Fibroblast of lung (primary cell): ENCODE measurements around the gene MOBP. TPM values are rescaled to one million over a fixed set of nuclear protein-coding genes. Genes with fewer than 3 reads are reported as not detected.

Experiments used
- DNase-seq, 2 donors: peaks; one replicate each; pipeline versions ENCODE4 v3.0.0 to v3.0.0-alpha.2; 2010; ENCODE audit warnings: low read depth in 2 of 2
- H2AFZ ChIP-seq: 2 replicates; pipeline ENCODE4 v1.5.1; 2012; ENCODE audit warnings: low read length, control low read depth, inconsistent platforms
- H3K27ac ChIP-seq: 2 replicates; pipeline ENCODE4 v1.5.1; 2011; ENCODE audit warnings: low read length, control low read depth; ENCODE audit not compliant: insufficient read depth
- H3K27me3 ChIP-seq: 2 replicates; pipeline ENCODE4 v1.5.1; 2011; ENCODE audit warnings: mild to moderate bottlenecking, low read length; ENCODE audit not compliant: control insufficient read depth, insufficient read depth
- H3K36me3 ChIP-seq: 2 replicates; pipeline ENCODE4 v1.5.1; 2011; ENCODE audit warnings: low read length; ENCODE audit not compliant: control insufficient read depth, insufficient read depth
- H3K4me1 ChIP-seq: 2 replicates; pipeline ENCODE4 v1.5.1; 2011; ENCODE audit warnings: low read length; ENCODE audit not compliant: control insufficient read depth, insufficient read depth; ENCODE audit errors: extremely low read depth
- H3K4me2 ChIP-seq: 2 replicates; pipeline ENCODE4 v1.5.1; 2011; ENCODE audit warnings: low read length, control low read depth; ENCODE audit not compliant: insufficient read depth; ENCODE audit errors: extremely low read depth
- H3K4me3 ChIP-seq, 4 experiments: fragments of 200-600 bp in 1 of 4; sonication (generic) in 1 of 4; replicated peaks in 1 of 4; 2 replicates each; pipeline ENCODE4 v1.5.1; 2011 to 2016; ENCODE audit warnings: low read length in 4 of 4, low read depth in 3 of 4, mild to moderate bottlenecking in 3 of 4, control low read depth in 2 of 4, inconsistent platforms in 1 of 4, mixed read lengths in 1 of 4; ENCODE audit not compliant: insufficient read depth in 1 of 4; ENCODE audit errors: control extremely low read depth in 1 of 4
- H3K79me2 ChIP-seq: 2 replicates; pipeline ENCODE4 v1.5.1; 2012; ENCODE audit warnings: mild to moderate bottlenecking, low read length, inconsistent platforms; ENCODE audit not compliant: control insufficient read depth, insufficient read depth
- H3K9ac ChIP-seq: 2 replicates; pipeline ENCODE4 v1.5.1; 2011; ENCODE audit warnings: mild to moderate bottlenecking, low read length, control low read depth; ENCODE audit not compliant: insufficient read depth
- H3K9me3 ChIP-seq: 2 replicates; pipeline ENCODE4 v1.5.1; 2012; ENCODE audit warnings: low read depth, low read length; ENCODE audit not compliant: control insufficient read depth, insufficient read depth
- H4K20me1 ChIP-seq: 2 replicates; pipeline ENCODE4 v1.5.1; 2011; ENCODE audit warnings: low read length; ENCODE audit not compliant: control insufficient read depth, insufficient read depth; ENCODE audit errors: extremely low read depth
- EZH2 ChIP-seq: IDR thresholded peaks from 2 replicates; pipeline ENCODE4 v1.5.1; 2012; ENCODE audit warnings: low read length, control low read depth, mild to moderate bottlenecking; ENCODE audit errors: missing control alignments
- polyA plus RNA-seq, 2 donors: library from polyadenylated mRNA; depleted of rRNA in 1 of 2; stranded (reverse) in 1 of 2; unstranded in 1 of 2; fragments of >200 nt; gene quantifications; 2 replicates each; pipeline ENCODE4 v1.2.1, GENCODE V29; 2011 to 2012; ENCODE audit warnings: missing spikeins in 1 of 2
- total RNA-seq: library from RNA; depleted of rRNA; stranded (reverse); fragments of >200 nt; gene quantifications from 2 replicates; pipeline ENCODE4 v1.2.1, GENCODE V29; 2014
- TF ChIP-seq, protein P1 (sequence below), 2 donors: IDR thresholded peaks in 1 of 2; conservative IDR thresholded peaks in 1 of 2; 1 replicate in 1 of 2; 2 replicates in 1 of 2; pipeline ENCODE4 v1.5.1; 2011 to 2012; ENCODE audit warnings: low read length in 2 of 2, control low read depth in 1 of 2, inconsistent platforms in 1 of 2, low read depth in 1 of 2, mild to moderate bottlenecking in 1 of 2

Gene MOBP
- total and polyA plus RNA-seq, 2 donors (not counting 1 experiment from before 2014, with no cell fraction given) = not detected

DNA sequence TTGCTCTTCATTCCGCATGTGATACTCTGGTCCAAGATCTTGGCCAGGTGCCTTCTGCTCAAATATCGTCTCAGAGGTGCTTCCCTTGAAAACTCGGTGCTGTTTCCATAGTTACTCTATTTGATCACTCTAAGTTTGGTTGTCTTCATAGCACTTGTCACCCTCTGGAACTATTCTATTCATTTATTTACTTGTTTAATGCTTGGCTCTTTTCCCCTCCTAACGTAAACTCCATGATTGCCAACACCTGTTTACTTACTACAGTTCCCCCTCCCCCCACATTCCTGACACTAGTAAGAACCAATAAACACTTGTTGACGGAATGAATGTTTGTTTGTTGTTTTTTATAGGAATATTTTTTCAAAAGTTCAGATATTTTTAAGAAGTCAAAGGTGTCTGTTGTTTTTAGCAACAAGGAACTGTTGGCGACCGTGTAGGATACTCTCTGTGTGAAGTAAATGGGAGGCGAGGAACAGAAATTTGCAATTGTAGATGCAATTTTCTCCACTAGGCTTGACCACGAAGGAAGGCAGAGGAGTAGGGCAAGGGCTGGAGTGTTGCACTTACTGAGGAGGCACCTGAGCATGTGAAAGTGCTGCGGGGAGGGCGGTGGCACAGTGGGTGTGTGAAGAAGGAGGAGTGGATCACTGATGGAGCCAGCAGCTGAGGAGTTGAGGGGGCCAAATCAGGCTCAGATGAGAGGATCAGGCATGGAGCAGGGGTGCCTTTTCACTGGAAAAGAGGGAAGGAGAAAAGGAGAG lies 48.4 kb downstream of the MOBP start:
- Histone ChIP-seq H3K4me2 (no peak overlapping the region), H3K9ac (no peak overlapping the region), H3K9me3 (no peaks in the 10 kb centered on the region), H3K4me1 (no peaks in the 10 kb centered on the region), H3K27me3 (no peaks in the 10 kb centered on the region), H4K20me1 (no peaks in the 10 kb centered on the region), H3K27ac (no peak overlapping the region), H2AFZ (no peak overlapping the region), H3K79me2 (no peaks in the 10 kb centered on the region), H3K4me3 (no peak overlapping the region), H3K36me3 (no peaks in the 10 kb centered on the region)
- TF ChIP-seq, protein P1, sequence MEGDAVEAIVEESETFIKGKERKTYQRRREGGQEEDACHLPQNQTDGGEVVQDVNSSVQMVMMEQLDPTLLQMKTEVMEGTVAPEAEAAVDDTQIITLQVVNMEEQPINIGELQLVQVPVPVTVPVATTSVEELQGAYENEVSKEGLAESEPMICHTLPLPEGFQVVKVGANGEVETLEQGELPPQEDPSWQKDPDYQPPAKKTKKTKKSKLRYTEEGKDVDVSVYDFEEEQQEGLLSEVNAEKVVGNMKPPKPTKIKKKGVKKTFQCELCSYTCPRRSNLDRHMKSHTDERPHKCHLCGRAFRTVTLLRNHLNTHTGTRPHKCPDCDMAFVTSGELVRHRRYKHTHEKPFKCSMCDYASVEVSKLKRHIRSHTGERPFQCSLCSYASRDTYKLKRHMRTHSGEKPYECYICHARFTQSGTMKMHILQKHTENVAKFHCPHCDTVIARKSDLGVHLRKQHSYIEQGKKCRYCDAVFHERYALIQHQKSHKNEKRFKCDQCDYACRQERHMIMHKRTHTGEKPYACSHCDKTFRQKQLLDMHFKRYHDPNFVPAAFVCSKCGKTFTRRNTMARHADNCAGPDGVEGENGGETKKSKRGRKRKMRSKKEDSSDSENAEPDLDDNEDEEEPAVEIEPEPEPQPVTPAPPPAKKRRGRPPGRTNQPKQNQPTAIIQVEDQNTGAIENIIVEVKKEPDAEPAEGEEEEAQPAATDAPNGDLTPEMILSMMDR (conservative IDR thresholded peaks at IDR 0.05 in 1 of 2, IDR thresholded peaks at IDR 0.05 in 1 of 2; ENCODE audit: low read depth in 1 of 2, low read length in 2 of 2) = no peak
- TF ChIP-seq EZH2 = no peak
- DNase-seq = no peak

DNA sequence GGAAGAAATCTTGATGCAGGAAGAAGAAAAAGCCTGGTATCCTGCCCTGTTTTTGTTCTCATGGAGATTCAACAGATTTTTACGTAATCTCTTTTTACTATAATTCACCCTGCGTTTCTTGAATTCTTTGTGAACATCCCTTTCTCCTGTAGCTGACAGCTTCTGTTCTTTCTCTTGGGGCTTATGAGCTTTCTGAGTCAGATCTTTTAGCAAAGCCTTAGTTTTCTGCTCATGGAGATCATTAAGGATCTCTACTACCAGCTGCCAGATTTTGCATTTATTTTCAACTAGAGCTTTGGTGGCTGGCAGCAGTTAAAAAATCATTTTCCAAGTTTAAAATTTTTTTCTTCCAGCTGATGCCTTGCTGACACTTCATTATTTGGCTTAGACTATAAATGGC lies 51.6 kb downstream of the MOBP start:
- Histone ChIP-seq H3K27ac (no peak overlapping the region), H3K9me3 (no peaks in the 10 kb centered on the region), H3K79me2 (no peaks in the 10 kb centered on the region), H2AFZ (no peak overlapping the region), H3K4me3 (no peak overlapping the region), H3K9ac (no peak overlapping the region), H3K4me1 (no peaks in the 10 kb centered on the region), H3K4me2 (no peak overlapping the region), H3K27me3 (no peaks in the 10 kb centered on the region), H4K20me1 (no peaks in the 10 kb centered on the region), H3K36me3 (no peaks in the 10 kb centered on the region)
- DNase-seq = no peak
- TF ChIP-seq, protein P1 (conservative IDR thresholded peaks at IDR 0.05 in 1 of 2, IDR thresholded peaks at IDR 0.05 in 1 of 2; ENCODE audit: low read depth in 1 of 2, low read length in 2 of 2) = no peak
- no peak for TF ChIP-seq EZH2

DNA sequence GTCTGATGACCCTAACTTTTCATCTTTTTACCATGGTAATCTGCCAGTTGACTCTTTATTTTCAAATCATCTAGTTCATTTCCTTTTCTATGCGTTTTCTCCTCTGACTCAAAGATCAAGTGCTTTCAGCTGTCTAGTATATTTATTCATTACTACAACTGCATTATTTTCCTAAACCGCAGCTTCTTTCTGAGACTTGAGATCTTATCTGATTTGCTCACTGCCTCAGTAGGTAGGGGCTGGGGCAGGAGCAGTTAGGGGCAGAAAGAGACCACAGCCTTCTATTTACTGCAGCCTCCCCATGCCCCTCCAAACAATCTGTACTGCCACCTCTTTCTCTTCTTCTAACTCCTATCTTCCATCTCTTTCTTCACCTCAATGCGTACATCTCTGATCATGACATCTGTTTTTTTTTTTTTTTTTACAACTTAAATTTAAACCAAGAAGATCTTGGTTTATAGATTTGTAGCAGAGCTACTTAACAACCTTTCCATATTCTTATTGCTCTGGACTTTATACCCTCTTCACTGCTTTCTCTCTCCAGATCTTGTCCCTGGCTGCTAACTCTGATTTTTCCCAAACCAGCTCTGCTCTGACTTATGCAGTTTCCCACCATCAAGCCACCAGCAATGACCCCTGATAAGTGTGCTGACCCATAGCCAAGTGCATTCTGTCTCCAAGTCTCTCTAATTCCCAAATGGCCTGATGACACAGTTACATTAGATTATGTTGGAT lies 52.2 kb downstream of the MOBP start:
- no peaks in the 10 kb centered on the region for H3K36me3 ChIP-seq
- H3K79me2 ChIP-seq = no peaks in the 10 kb centered on the region
- no peak overlapping the region for H3K9ac ChIP-seq
- no peaks in the 10 kb centered on the region for H3K4me1 ChIP-seq
- H4K20me1 ChIP-seq = no peaks in the 10 kb centered on the region
- no peaks in the 10 kb centered on the region for H3K27me3 ChIP-seq
- H2AFZ ChIP-seq = no peak overlapping the region
- no peak for DNase-seq
- H3K4me2 ChIP-seq = no peak overlapping the region
- TF ChIP-seq, protein P1 (conservative IDR thresholded peaks at IDR 0.05 in 1 of 2, IDR thresholded peaks at IDR 0.05 in 1 of 2; ENCODE audit: low read depth in 1 of 2, low read length in 2 of 2) = no peak
- no peak for TF ChIP-seq EZH2
- no peak overlapping the region for H3K27ac ChIP-seq
- no peak overlapping the region for H3K4me3 ChIP-seq
- no peaks in the 10 kb centered on the region for H3K9me3 ChIP-seq
